ENCODE measurements around the gene RSRC2.
"Not testable (repeated sequence)": the region's sequence is repeated elsewhere in the genome, so short reads cannot be mapped to it uniquely, and the experiment has no call there.

The RSRC2 gene

DNA sequence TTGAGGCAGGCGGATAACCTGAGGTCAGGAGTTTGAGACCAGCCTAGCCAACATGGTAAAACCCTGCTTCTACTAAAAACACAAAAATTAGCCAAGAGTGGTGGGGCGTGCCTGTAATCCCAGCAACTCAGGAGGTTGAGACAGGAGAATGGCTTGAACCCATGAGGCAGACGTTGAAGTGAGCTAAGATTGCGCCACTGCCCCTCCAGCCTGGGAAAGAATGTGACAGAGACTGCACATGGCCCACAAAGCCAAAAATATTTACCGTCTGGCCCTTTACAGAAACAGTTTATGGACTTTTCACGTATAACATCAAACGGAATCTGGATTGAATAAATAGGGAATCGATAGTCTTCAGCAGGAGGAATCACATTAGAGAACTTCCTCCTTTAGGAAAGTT is 3.5 kb downstream of the RSRC2 start:
- DNase-seq (ENCODE audit: low read depth): no peak
- H3K4me3 ChIP-seq (ENCODE audit: low read depth, low read length): peak overlapping the region; percentile 57

DNA sequence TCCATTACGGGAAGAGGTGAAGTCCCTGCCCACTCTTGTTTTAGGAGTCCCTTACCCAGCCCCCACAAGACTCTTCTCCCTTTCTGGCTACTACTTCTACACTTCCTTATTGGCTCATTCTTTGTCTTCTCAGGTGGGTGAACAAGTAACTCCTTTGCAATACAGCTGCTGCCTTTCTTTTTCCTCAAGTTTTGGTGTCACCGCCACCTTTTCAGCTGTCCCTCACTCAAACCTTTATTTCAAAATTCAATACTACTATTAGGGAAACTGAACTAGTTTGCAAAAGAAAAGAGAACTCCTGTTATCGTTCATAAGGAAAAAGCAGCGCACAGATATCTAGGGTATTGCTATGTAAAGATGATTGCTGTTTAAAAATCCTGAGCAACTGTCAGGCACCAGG is 6.1 kb downstream of the RSRC2 start:
- no peak for DNase-seq (ENCODE audit: low read depth)
- H3K4me3 ChIP-seq (ENCODE audit: low read depth, low read length): no peak overlapping the region

DNA sequence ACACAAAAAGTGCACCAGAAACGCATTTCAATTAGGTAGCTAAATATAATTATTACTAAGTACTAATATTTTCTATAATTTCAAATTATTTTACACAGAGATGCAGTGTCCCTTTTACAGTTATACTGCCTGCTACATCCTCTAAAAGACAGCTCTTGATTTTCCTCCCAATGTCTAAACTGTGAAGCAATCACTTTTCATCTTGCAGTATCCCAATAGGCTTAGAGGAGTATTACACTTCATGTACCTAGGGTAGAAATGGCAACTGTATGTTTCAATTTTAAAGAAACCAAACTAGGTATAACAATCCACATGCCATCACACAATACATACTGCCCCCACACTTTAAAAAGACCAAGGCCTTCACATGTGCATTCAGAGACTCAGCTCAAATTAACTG is 7.3 kb downstream of the RSRC2 start:
- H3K4me3 ChIP-seq (ENCODE audit: low read depth, low read length): no peak overlapping the region
- DNase-seq (ENCODE audit: low read depth): no peak

DNA sequence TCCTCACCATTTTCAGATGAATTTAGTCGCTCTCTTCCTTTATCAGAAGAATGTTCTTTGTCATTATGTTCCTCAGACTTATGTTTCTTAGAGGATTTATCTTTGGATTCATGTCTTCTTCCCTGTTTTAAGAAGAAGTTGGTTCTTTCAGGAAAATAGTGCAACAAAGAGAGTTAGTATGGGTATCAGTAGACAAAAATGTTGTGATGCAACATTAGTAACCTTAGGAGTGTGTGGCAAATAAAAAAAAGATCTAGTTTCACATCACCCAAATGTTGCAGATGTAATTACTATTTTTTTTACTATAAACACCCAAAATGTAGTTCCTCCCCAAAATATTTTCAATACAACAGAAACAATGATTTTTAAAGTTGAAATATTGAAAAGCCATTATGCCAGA is 7.8 kb downstream of the RSRC2 start:
- H3K4me3 ChIP-seq (ENCODE audit: low read depth, low read length): no peak overlapping the region
- DNase-seq (ENCODE audit: low read depth): no peak

DNA sequence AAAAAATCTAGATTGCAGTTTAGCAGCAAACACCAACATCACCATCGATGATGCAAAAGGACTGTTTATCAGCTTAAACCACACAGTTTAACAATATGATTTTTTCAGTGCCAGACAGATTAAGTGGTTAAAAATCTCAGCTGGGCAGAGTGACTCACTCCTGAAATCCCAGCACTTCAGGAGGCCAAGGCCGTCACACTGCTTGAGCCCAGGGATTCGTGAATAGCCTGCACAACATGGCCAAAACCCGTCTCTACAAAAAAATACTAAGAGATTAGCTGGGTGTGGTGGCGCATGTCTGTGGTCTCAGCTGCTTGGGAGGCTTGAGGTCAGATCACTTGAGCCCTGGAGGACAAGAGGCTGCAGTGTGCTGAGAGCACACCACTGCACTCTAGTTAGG is 8.9 kb downstream of the RSRC2 start:
- no peak overlapping the region for H3K4me3 ChIP-seq (ENCODE audit: low read depth, low read length)
- peak; percentile 54 for DNase-seq (ENCODE audit: low read depth)

GRCh38 chr12:122516544-122517361 is 10.0 kb downstream of the RSRC2 start:
- no peak overlapping the region for H3K4me3 ChIP-seq (ENCODE audit: low read depth, low read length)
- DNase-seq (ENCODE audit: low read depth): no peak

- H3K4me3 ChIP-seq (ENCODE audit: low read depth, low read length): no peak overlapping the region
- no peak for DNase-seq (ENCODE audit: low read depth)
Measured at GRCh38 chr12:122515275-122515674, 11.5 kb downstream of the RSRC2 start.

DNA sequence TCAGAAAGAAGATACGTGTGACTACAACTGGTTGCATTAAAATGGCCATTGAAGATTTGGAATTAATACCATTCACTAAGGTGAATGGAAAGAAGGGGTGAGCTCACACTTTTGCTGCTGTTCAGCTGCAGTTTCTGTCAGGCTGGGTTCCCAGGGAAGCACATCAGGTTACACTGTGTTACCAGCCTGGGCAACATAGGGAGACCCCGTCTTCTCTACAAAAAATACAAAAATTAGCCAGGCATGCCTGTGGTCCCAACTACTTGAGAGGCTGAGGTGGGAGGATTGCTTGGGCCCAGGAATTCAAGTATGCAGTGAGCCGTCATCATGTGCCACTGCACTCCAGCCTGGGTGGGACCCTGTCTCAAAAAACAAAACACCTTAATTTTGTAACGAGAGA is 13.1 kb downstream of the RSRC2 start:
- no peak for DNase-seq (ENCODE audit: low read depth)
- no peak overlapping the region for H3K4me3 ChIP-seq (ENCODE audit: low read depth, low read length)

GRCh38 chr12:122513028-122513427 is 13.7 kb downstream of the RSRC2 start:
- not testable (repeated sequence) for H3K4me3 ChIP-seq (ENCODE audit: low read depth, low read length); DNase-seq (ENCODE audit: low read depth)

GRCh38 chr12:122508163-122508562 is 18.6 kb downstream of the RSRC2 start:
- no peak overlapping the region for H3K4me3 ChIP-seq (ENCODE audit: low read depth, low read length)

GRCh38 chr12:122506393-122506938 is 20.3 kb downstream of the RSRC2 start:
- no peak overlapping the region for H3K4me3 ChIP-seq (ENCODE audit: low read depth, low read length)
- no peak for DNase-seq (ENCODE audit: low read depth)

More at GRCh38 chr12:122508163-122508562, 18.6 kb downstream of the RSRC2 start:
- DNase-seq (ENCODE audit: low read depth): no peak

- DNase-seq (ENCODE audit: low read depth): no peak
- no peak overlapping the region for H3K4me3 ChIP-seq (ENCODE audit: low read depth, low read length)
Measured at GRCh38 chr12:122505419-122506051, 21.2 kb downstream of the RSRC2 start.

- no peak overlapping the region for H3K4me3 ChIP-seq (ENCODE audit: low read depth, low read length)
- DNase-seq (ENCODE audit: low read depth): no peak
Measured at GRCh38 chr12:122503783-122504590, 22.7 kb downstream of the RSRC2 start.

- DNase-seq (ENCODE audit: low read depth): no peak
- no peak overlapping the region for H3K4me3 ChIP-seq (ENCODE audit: low read depth, low read length)
Measured at GRCh38 chr12:122503147-122503751, 23.5 kb downstream of the RSRC2 start.

DNA sequence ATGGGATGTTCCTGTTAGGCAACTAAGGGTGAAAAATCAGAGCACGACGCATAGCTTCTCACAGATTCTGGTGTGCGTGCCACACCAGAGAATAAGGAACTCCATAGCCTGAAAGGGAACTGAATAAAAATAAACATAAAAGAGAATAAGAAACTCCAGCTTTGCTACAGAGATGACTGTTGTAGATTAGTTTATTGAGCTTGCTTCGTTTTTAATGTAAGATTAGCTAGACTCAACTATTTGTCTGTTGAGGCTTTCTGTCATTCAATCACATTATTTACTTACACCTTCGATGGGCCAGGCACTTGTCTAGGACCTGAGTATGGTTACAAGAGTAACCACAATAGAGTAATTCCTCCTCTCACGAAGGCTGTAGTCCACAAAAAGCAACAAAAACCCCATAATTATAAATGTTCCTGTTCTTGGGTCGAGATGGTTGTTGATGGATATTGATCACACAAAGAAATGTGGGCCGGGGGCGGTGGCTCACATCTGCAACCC is 25.2 kb downstream of the RSRC2 start:
- H3K4me3 ChIP-seq (ENCODE audit: low read depth, low read length): peak overlapping the region; percentile 87
- no peak for DNase-seq (ENCODE audit: low read depth)

DNA sequence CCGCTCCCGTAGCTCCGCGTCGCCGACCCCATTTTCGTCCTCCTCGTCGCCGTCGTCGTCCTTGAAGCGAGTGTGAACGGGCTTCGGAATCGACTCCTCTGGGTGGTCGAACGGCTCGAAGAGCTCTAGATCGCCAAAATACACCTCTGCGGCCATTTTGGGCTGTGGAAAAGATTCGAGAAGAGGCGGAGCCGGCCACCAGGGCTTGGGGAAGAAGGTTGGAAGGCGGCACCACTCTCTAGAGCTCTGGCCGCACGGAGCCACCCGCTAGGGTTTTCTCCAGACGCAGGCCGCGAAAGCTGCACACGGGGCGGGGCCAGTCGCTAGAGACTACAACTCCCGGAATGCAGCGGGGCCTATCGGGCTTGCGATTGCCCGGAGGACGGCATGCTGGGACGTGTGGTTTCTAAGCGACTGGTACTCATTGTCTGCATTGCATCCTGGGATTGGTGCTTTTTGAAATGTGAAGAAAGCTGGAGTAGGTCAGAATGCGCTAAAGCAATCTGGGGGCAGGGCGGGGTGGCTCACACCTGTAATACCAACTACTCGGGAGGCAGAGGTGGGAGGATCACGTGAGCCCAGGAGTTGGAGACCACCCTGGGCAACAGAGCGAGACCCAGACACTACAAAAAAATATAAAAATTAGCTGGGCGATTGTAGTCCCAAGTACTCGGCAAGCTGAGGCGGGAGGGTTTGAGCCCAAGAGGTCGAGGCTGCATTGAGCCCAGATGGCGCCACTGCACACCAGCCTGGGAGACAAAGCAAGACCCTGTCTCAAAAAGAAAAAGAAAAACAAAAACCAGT is 25.8 kb downstream of the RSRC2 start, which contains the start of gene ZCCHC8:
TSS of gene ZCCHC8 (minus strand) at position 248 of the 804 bp plus-strand sequence. CDS start at position 156, 92 bp downstream.
- peak within 1 kb of the TSS; percentile 87 for H3K4me3 ChIP-seq (ENCODE audit: low read depth, low read length)
- peak; percentile 94 for DNase-seq (ENCODE audit: low read depth)

- H3K4me3 ChIP-seq (ENCODE audit: low read depth, low read length): peak overlapping the region; percentile 87
- DNase-seq (ENCODE audit: low read depth): no peak
Measured at GRCh38 chr12:122499991-122500684, 26.6 kb downstream of the RSRC2 start.

DNA sequence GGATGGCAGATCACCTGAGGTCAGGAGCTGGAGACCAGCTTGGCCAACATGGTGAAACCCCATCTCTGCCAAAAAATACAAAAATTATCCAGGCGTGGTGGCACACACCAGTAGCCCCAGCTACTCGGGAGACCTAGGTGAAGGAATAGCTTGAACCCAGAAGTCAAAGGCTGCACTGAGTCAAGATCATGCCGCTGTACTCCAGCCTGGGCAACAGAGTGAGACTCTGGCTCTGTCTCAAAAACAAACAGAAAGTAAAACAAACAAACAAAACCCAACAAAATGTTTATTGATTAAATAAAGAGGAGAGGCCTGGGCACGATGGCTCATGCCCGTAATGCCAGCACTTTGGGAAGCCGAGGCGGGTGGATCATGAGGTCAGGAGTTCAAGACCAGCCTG is 31.5 kb downstream of the RSRC2 start:
- no peak for DNase-seq (ENCODE audit: low read depth)
- no peak overlapping the region for H3K4me3 ChIP-seq (ENCODE audit: low read depth, low read length)

Data from skeletal muscle cell (primary cell).